ENCODE results near the gene KLRF2.

Gene KLRF2

DNA sequence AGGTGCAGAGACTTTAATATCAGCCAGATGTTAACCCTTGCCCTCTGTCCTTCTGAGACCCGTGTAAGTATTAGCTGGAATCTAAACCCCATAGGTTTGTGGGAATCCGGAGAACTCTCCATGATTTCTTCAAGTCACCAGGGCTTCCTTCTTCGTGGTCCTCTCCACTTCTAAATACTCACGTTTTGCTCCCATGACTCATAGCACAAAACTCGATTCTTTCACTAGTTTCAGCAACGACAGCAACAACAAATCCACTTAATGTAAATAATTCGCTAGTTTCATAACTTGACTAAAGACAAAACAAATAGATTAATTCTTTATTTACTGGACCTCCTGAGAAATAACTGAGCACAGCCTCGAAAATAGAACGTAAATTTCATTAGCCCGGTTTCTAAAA is 55.3 kb downstream of the KLRF2 start:
- DNase-seq (ENCODE audit: low spot score) = no peak

DNA sequence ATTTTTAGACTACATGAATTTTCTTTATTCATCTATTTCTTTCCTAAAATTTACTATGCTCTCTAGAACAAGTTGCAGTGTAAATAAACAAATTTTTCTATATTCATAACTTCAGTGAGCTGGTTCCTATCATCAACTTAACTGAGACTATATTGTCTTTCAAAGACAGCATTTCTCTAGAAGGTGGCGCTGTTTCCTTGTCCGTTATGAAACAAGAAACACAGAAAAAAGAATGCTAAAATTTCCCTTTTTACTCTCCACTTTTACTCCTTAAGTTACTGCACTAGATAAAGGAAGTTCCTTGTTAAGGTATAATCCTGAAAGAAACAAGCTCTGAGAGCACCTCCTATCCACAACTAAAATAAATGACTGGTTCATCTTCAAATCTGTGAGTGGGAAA is 59.1 kb downstream of the KLRF2 start:
- no peak for DNase-seq (ENCODE audit: low spot score)

DNA sequence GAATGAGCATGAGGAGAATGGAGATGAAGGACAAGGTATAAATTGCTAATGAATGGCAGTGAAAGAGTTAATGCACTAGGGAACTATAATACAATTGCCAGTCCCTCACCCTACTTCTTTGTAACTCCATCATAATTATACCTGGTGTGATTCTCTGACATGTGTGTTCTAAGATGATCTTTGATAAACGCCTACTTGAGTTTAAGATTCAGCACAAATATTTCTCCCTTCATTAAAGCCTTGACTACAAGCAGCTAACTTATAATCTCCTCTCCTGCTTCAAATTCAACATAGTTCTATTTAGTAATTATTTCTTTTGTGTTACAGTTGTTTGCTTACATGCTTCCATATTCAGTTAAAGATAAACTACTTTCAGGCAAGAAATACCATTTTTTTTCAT is 60.5 kb downstream of the KLRF2 start:
- DNase-seq (ENCODE audit: low spot score) = no peak

DNA sequence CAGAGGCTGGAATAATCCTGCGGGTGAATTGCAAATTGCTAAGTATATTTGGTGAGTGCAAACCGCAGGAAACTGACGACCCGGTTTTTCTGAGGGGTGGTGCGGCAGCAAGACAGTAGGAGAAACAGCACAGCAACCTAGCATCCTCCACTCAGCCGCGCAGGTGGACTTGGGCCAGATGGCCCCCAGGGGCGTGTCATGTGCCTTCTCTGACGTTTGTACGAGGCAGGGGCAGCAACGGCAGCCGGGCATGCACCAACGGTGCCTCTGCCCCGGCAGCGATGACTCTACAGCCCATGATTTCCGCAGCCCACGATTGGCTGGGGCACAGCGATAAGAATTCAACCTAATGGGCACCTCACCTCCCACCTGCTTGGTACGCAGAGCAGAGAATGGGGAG is 62.0 kb downstream of the KLRF2 start:
- no peak for DNase-seq (ENCODE audit: low spot score)

DNA sequence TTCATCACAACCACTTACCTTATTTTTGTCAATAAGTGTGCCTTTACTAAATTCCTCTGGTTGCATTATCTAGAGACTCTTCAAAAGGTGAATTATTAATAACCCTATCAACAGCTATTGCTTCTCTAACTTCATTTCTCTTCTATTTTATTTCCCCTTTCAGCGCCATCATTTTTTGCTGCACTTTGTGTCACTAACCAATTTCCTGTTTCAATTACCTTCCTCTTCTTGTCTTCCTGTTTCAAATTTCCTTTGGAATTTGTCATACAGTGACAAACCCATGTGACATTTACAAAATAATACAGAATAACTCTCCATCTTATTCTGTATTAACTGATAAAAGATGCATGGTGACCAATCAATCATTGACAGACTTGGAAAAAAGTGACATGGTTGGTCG is 63.1 kb downstream of the KLRF2 start:
- no peak for DNase-seq (ENCODE audit: low spot score)

Measured in hematopoietic multipotent progenitor cell treated with erythropoietin and hydrocortisone succinate and interleukin-3 and kit ligand, for 17 days (in vitro differentiated cells).